ENCODE measurements around the gene CYTH4.
"Not testable (repeated sequence)": the region's sequence is repeated elsewhere in the genome, so short reads cannot be mapped to it uniquely, and the experiment has no call there.

DNA sequence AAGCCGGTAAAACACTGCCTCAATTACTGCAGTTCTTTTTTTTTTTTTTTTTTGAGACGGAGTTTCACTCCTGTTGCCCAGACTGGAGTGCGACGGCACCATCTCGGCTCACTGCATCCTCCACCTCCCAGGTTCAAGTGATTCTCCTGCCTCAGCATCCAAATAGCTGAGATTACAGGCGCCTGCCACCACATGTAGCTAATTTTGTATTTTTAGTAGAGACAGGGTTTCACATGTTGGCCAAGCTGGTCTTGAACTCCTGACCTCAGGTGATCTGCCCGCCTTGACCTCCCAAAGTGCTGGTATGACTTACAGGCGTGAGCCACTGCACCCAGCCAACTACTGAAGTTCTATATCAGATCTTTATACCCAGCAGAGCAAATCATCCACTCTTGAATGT, 30.5 kb upstream of the CYTH4 start:
- not testable (repeated sequence) for TF ChIP-seq POLR2A (IDR thresholded peaks at IDR 0.05)
- TF ChIP-seq, protein P1, sequence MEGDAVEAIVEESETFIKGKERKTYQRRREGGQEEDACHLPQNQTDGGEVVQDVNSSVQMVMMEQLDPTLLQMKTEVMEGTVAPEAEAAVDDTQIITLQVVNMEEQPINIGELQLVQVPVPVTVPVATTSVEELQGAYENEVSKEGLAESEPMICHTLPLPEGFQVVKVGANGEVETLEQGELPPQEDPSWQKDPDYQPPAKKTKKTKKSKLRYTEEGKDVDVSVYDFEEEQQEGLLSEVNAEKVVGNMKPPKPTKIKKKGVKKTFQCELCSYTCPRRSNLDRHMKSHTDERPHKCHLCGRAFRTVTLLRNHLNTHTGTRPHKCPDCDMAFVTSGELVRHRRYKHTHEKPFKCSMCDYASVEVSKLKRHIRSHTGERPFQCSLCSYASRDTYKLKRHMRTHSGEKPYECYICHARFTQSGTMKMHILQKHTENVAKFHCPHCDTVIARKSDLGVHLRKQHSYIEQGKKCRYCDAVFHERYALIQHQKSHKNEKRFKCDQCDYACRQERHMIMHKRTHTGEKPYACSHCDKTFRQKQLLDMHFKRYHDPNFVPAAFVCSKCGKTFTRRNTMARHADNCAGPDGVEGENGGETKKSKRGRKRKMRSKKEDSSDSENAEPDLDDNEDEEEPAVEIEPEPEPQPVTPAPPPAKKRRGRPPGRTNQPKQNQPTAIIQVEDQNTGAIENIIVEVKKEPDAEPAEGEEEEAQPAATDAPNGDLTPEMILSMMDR (IDR thresholded peaks at IDR 0.05), result not testable (repeated sequence)

All from Peyer's patch (tissue), 4 donors.